HG03432 (cell line): Measurements from ENCODE around the gene HOXA9.

Source experiments
- ATAC-seq: cut with Tn5 transposase; IDR thresholded peaks from one replicate; pipeline ENCODE4 v1.9.1; 2021; ENCODE audit warnings: mild to moderate bottlenecking, moderate library complexity; ENCODE audit not compliant: unreplicated experiment

HOXA9 gene

DNA sequence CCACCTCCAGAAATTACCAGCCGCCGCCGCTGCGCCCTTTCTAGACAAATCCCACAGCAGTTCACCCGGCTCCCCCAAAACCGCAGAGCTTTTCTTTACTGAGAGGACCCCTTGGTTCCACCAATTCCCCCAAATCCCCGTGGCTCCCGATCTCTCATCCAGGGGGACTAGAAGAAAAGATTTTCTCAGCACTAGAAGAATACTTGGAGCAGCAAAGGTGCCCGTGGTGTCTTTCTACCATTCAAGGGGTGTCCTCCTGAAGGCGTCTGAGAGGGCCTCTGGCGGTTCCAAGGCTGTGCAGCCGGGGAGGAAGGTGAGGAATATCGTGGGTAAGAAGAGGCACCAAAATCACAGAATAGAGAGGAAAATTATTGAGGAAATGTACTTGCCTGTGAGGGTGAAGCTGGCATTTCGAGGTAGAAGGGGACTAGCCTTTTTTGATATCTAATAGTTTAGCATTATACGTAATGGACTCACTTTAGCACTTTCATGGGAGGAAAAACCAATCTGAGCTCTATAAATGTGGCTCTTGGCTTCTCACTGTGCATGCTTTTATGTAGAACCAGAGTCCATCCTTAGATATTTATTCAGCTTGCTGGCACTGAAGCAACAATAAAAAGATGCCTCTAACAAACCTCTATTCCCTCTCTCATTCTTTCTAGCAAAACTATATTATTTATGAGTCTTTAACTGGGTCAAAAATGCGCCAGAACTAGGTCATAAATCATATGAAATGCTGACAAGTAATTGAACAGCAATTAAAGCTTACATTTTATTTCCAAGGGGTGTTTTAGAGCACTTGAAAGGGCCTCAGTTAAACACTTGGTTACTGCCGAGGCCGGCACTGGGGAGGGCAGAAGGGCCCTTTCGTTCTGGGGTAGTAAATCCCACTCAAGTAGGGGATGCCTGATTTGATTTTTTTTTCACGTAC lies 49.0 kb downstream of the HOXA9 start:
- ATAC-seq: no peak

DNA sequence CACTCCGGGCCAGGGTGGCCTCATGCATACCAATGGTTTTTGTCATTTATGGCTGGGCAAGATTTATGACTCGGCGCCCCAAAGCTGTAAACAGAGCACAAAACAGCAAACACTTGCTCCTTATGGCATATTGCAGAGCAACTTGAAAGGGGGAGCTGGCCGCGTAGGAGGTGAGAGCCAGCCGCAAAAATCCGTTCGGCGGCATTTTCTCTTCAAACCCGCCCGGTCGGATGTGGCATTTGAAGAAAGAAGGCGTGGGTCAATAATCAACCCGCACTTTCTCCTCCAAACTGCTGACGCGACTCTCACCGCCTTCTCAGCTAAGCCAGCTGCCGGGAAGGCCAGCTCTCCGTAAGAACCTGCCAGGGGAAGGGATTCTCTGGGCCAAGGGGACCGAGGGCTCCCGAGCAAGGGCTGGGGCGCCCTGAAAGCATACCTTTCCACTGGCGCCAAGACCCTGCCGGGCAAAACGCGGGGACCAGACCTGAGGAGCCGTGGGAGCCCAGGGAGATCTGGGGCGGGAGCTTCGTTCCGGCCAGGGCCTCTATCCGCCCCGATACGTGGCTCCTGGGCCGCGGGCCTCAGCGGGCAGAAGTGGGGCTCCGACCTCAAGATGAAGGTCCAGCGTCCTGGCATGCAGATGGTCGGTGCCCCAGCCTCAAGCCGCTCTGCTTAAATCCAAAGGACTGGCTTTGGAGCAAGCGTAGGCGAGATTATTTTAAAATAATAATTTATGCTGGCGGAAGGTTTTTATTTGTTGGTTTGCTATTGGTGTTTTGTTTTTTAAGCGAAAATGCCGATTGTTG lies 49.9 kb downstream of the HOXA9 start:
- no peak for ATAC-seq

DNA sequence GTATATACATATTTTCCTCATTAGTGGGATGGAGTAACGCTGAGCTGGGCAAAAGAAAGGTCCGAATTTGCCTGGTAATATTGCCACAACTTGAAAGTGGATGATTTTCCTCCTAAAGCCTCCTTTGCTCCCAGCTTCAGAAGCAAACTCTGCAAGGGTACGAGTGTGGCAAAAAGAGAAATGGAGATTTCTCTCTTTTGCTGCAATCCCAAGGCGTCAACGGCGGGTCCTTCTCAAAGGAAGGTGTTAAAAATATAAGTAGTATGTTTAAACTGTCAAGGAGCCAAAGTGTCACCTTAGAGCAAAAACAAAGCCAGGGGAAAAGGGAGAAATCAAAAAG lies 50.5 kb downstream of the HOXA9 start:
- ATAC-seq: no peak

DNA sequence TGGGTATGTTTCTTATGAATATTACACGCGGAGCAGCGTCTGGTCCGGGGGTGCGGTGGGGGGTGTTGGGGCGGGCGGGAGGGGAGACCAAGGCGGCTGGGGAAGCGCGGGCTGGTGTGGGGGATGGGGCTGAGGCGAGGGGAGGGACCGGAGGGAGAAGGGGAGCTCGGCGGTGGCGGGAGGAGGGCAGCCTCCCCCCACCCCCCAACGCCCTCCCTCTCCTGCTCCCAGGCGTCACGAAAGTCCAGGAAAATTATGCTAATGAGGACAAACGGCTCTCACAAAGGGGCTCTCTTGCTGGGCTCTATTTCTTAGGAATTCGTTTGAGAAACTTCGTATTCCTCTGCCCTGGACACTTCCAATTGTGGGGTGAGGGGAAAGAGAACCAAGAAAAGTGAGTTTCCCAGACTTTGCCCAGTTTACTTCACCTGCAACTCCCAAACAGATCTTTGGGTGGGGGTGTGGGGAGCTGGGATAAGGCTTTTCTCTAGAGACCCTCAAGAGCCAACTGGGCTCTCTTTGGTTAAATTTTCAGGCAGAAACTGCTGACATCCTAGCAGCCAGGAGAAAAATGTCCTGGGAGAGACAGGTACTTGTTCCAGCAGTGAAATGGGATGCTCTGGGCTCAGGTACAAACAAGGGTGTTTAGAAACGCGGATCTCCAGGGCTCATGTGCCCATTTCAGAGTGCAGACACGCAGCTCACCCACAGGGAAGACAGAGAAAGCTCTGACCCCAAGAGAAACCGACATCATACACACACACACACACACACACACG lies 51.2 kb downstream of the HOXA9 start:
- no peak for ATAC-seq

DNA sequence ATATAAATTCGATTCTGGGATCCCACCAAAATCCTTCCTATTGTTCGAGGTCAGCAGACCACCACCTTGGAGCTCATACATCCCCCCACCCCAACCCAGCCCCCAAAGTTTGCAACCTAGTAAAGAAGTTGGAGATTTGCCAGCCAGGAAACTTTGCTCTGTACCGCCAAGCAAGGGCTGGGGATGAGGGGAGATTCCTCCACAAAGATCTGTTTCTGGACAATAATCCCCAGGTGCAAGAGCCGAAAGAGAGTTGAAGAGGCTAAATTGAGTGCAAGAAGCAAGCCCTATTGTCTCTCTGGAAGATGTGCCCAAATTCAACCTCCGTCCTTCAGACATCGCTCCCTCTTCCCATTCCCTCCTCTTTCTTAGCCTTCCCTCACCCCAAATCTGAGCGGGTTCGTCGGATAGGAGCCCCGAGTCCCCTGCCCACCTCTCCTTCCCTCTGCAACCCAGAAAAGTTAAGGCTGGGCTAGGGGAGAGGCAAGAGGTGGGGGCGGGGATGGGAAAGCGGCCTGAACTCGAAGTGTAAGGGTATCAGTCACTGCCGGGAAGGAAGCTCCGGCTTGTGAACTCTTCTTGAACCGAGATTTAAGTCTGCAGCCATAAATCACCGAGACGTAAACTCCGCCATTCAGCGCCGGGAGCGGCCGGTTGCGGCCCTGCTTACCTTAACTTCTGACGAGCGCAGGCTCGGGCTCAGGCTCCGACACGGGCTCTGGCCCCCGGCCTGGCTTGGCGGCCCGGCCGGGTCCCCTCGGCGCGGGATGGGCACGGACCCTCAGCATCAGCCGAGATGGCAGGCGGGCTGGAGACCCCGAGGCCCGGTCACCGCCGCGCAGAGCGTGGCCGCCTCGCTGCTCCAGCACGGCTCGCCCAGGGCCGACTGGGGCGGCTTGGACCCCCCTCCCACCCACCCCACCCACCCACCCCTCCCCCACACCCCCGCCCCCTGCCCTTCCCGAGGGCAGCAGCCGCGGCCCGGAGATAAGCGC lies 52.1 kb downstream of the HOXA9 start:
- no peak for ATAC-seq
